Stimulated activated memory B cell treated with anti-CD40 and anti-IgM and Interleukin-4, amounts not matched to agents 10 μg/mL and 1 μg/mL and 100 μg/mL, for 72 hours (primary cell): ENCODE results near the gene RAB11FIP4.

Experiments used
- ATAC-seq: fragments of 150-1000 bp; cut with Tn5 transposase; 2 replicates; pipeline ENCODE4 v1.10.0; 2021
- H3K27ac Mint-ChIP-seq: one replicate; pipeline ENCODE4 v1.8.0; 2022; ENCODE audit warnings: mild to moderate bottlenecking, mixed read lengths
- H3K27me3 Mint-ChIP-seq: one replicate; pipeline ENCODE4 v1.8.0; 2022; ENCODE audit warnings: mixed read lengths
- H3K36me3 Mint-ChIP-seq: one replicate; pipeline ENCODE4 v1.8.0; 2022; ENCODE audit warnings: mixed read lengths
- H3K4me1 Mint-ChIP-seq: one replicate; pipeline ENCODE4 v1.8.0; 2022; ENCODE audit warnings: mixed read lengths
- H3K4me3 Mint-ChIP-seq: one replicate; pipeline ENCODE4 v1.8.0; 2022; ENCODE audit warnings: mild to moderate bottlenecking, moderate library complexity, mixed read lengths
- H3K9me3 Mint-ChIP-seq: one replicate; pipeline ENCODE4 v1.8.0; 2022; ENCODE audit warnings: mixed read lengths

The RAB11FIP4 gene

DNA sequence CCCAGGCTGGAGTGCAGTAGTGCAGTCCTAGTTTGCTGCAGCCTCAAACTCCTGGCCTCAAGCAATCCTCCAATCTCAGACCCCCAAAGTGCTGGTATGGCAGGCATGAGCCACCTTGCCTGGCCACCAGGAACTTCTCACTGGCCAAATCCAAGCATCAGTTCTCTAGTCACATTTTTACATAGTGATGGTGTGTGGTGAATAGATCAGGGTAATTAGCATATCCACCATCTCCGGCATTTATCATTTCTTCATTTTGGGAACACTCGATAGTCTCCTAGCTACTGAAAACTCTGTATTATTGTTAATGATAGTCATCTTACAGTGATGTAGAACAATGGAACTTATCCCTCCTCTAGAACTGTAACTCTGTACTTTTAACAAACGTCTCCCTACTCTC lies 58.3 kb downstream of the RAB11FIP4 start:
- Mint-ChIP-seq H3K36me3 (no peaks in the 10 kb centered on the region), H3K27me3 (peaks cover 23% of the 10 kb centered on the region), H3K9me3 (no peaks in the 10 kb centered on the region), H3K4me3 (no peak overlapping the region), H3K4me1 (peaks cover 31% of the 10 kb centered on the region), H3K27ac (no peak overlapping the region)
- no peak for ATAC-seq

DNA sequence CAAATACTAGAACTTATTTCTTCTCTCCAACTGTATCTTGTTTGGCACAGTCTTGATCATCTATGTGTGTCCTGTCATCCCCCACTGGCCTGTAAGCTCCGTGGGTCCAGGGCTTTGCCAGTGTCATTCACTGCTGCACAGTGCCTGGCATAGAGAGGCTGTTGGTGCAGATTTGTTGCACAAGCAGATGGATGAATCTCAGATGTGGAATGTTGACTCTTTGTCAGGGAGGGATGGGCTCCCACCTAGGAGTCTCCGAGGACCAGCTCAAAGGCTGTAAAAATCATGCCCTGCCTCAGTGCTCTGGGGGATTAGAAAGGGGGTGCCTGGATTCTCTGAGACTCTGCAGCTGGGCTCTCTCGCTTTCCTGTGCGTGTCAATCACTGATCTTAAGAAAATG lies 60.6 kb downstream of the RAB11FIP4 start:
- Mint-ChIP-seq H3K9me3 (no peaks in the 10 kb centered on the region), H3K27ac (no peak overlapping the region), H3K4me3 (no peak overlapping the region), H3K27me3 (peaks cover 23% of the 10 kb centered on the region), H3K4me1 (peaks cover 31% of the 10 kb centered on the region), H3K36me3 (no peaks in the 10 kb centered on the region)
- no peak for ATAC-seq

DNA sequence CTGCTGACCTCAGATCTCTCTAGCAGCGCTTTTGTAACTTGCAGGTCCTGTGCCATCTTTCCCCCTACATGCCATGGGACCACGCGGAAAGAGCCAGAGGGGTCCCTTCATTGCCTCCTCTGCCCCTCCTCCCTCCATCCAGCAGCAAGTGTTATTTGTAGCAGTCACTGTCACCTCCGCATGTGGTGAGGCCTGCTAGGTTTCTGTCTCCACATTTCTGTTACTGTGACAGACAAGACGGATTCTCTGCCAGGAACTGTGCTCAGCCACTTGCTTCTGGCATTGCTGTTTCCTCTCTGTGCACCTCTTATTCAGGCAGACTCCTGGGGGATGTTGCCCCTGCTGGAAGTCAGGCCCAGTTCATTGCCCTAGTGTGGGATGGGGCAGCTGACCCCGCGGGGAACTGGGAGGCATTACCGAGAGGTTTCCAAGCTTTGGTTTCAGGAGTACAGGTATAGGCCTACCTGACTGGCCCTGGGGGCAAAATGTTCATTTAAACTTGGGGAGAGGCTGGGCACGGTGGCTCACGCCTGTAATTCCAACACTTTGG lies 61.2 kb downstream of the RAB11FIP4 start:
- H3K9me3 Mint-ChIP-seq = no peaks in the 10 kb centered on the region
- H3K27ac Mint-ChIP-seq = no peak overlapping the region
- H3K4me1 Mint-ChIP-seq = peaks cover 31% of the 10 kb centered on the region
- no peaks in the 10 kb centered on the region for H3K36me3 Mint-ChIP-seq
- H3K27me3 Mint-ChIP-seq = peaks cover 23% of the 10 kb centered on the region
- ATAC-seq = no peak
- H3K4me3 Mint-ChIP-seq = no peak overlapping the region

DNA sequence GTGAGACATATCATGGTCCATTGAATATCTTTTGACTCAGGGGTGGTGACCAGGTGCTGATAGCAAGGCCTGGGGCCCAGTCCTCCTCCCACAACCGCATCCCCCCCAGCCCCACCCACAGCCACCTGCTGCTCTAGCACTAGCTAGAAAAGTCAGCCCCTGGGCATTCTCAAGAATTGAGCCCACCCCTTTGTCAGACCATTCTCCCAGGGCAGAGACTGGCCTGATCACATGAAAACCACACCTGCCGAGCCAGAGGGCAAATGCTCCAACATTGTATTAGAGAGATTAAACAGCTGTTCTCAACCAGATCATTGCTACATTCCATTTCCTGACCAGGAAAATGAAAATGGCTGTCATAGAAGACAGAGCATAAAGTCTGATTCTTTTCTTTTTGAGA lies 62.4 kb downstream of the RAB11FIP4 start:
- H3K9me3 Mint-ChIP-seq = no peaks in the 10 kb centered on the region
- H3K4me1 Mint-ChIP-seq = peaks cover 30% of the 10 kb centered on the region
- no peak for ATAC-seq
- H3K27me3 Mint-ChIP-seq = peaks cover 21% of the 10 kb centered on the region
- no peak overlapping the region for H3K27ac Mint-ChIP-seq
- H3K36me3 Mint-ChIP-seq = no peaks in the 10 kb centered on the region
- no peak overlapping the region for H3K4me3 Mint-ChIP-seq

DNA sequence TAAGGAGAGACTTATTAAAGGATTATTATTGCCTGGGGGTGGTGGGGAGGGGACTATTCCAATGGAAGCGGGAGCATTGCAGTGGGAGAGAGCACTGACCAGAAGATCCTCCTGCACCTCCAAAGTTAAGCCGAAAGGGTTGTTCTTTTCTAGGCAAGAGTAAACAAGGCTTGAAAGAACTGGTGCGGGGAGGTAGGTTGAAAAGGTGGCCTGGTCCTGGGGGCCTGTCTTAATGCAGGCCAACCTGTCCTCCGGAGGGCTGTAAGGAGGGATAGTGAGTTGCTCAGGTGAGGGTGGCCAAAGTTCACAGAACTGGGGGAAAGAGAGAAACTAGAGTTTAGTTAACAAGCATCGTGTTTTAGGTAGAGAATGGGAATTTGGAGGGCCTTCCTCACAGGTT lies 65.3 kb downstream of the RAB11FIP4 start:
- Mint-ChIP-seq H3K27ac (no peak overlapping the region), H3K4me1 (peaks cover 10% of the 10 kb centered on the region), H3K27me3 (peaks cover 9% of the 10 kb centered on the region), H3K9me3 (no peaks in the 10 kb centered on the region), H3K36me3 (no peaks in the 10 kb centered on the region), H3K4me3 (no peak overlapping the region)
- ATAC-seq = no peak

DNA sequence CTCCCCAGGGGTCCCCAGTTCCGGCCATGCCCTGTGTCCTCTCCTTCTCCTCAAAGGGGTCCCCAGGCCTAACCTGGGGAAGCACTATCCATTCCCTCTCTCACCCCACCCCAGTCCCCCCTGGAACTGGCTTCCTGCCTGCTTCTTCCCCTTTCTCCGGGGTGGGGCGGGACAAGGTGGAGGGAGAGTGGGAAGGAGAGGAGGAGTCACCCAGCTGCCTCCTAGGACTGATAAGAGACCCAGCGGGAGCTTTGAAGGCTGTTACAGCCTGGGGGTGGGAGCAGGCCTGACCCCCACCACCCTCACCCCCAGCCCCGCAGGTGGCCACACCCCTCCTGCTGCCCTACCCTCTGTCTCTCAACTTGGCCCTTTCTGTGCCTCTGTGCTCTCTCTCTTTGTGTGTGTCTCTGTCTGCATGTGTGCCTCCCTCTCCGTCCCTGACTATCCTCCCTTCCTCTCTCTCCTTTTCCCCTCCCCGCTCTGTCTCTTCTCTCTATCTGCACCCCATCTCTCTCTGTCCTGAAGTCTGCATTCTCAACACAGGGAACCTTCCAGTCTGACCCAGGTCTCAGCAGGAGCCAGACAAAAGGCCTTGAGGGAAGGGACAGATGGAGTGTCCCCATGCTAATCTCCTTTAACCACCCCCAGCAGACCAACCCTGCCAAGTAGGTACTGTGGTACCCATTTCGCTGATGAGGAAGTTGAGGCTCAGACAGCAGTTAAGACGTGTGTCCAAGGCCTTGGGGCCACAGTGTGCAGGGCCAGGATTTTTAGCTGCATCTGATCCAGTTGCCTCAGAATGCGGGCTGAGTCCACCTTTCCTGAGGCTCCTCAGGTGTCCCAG lies 66.1 kb downstream of the RAB11FIP4 start:
- H3K36me3 Mint-ChIP-seq = no peaks in the 10 kb centered on the region

DNA sequence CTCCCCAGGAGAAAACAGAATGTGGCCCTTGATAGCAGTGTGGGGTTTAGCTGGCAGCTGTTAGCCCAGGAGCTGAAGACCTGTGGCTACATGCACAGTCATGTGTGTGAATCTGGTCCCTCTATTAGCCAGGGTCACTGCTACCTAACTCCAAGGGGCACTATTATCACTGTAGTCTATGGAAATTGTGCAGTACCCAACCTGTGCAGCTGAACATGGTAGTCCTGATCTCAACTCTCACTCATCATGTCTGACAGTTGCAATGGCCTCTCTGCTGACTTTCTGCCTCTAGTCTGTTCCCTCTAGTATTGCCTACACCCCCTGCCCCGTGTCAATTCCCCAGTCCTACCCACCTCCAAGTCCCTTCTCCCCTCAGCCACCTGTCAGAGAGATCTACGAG lies 67.4 kb downstream of the RAB11FIP4 start:
- ATAC-seq = no peak
- no peak overlapping the region for H3K4me3 Mint-ChIP-seq
- H3K36me3 Mint-ChIP-seq = no peaks in the 10 kb centered on the region
- no peaks in the 10 kb centered on the region for H3K9me3 Mint-ChIP-seq
- no peaks in the 10 kb centered on the region for H3K4me1 Mint-ChIP-seq
- peaks cover 9% of the 10 kb centered on the region for H3K27me3 Mint-ChIP-seq
- no peak overlapping the region for H3K27ac Mint-ChIP-seq

More for the DNA sequence above, 66.1 kb downstream of the RAB11FIP4 start:
- H3K9me3 Mint-ChIP-seq = no peaks in the 10 kb centered on the region
- H3K4me1 Mint-ChIP-seq = peaks cover 2% of the 10 kb centered on the region
- no peak overlapping the region for H3K4me3 Mint-ChIP-seq
- no peak overlapping the region for H3K27ac Mint-ChIP-seq
- no peak for ATAC-seq
- peaks cover 9% of the 10 kb centered on the region for H3K27me3 Mint-ChIP-seq

DNA sequence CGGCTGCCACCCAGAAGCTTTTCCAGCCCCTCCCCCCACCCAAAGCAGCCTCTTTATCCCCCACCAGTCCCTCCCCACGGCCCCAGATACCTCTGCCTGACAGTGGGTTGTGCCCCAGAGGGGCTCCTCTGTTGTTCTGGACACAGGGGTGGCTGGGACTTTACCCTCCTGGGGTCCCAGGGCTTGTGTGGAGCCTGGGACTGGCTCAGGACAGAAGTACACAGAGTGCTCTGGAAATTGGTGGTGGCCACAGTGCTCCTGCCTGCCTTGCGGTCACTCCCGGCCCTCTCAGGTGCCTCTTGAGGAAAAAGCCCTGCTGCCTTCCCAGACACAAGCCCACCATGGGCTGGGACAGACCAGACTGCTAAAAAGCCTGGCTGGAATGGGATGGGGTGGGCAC lies 68.2 kb downstream of the RAB11FIP4 start:
- no peaks in the 10 kb centered on the region for H3K4me1 Mint-ChIP-seq
- ATAC-seq = no peak
- H3K27ac Mint-ChIP-seq = no peak overlapping the region
- no peak overlapping the region for H3K4me3 Mint-ChIP-seq
- no peaks in the 10 kb centered on the region for H3K9me3 Mint-ChIP-seq
- H3K27me3 Mint-ChIP-seq = peaks cover 9% of the 10 kb centered on the region
- H3K36me3 Mint-ChIP-seq = no peaks in the 10 kb centered on the region

DNA sequence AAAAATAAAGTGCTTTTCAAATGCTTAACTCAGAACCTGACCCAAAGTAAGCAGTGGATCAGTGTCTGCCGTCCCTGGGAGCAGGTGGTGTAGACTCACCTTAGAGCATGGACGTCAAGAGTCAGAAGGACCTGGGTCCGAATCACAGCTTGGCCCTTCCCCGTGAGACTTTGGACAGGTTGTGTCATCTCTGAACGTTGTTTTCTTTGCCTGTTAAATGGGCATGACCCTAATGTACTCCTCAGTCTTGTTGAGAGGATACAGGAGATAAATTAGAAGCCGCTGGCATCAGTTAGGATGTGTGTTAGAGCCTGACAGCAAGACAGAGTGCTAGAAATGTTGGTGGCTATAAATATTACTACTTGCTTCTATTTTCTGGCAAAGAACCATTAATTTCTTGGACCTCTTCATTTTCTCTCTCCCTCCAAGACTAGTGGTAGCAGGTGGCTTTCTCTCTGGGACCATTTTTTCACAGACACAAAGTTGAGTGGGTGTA lies 68.8 kb downstream of the RAB11FIP4 start:
- ATAC-seq = no peak
- H3K4me1 Mint-ChIP-seq = no peaks in the 10 kb centered on the region
- H3K27ac Mint-ChIP-seq = no peak overlapping the region
- no peak overlapping the region for H3K4me3 Mint-ChIP-seq
- H3K27me3 Mint-ChIP-seq = peaks cover 9% of the 10 kb centered on the region
- no peaks in the 10 kb centered on the region for H3K36me3 Mint-ChIP-seq
- no peaks in the 10 kb centered on the region for H3K9me3 Mint-ChIP-seq

DNA sequence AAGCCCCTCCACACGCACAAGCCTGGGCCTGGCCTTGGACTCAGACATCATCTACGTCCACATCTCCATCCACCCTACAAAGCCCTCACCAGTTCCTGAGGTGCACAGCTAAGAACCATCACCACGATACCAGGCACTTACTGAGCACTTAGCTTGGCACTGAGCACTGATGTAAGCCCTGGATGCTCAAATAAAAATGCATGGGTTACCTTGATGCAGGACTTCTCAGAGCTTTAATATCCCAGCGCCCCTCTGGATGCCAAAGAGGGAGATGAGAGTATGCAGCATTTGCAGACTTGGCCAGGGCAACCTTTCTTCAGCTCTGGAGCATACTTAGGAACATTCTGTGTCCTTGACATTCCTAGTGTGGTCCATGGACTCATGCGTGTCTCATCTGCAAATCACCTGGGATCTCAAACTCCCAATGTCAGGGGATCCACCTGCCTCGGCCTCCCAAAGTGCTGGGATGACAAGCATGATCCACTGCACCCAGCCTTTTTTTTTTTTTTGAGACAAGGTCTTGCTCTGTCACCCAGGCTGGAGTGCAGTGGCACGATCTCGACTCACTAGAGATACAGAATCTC lies 69.8 kb downstream of the RAB11FIP4 start:
- no peaks in the 10 kb centered on the region for H3K9me3 Mint-ChIP-seq
- no peak for ATAC-seq
- no peak overlapping the region for H3K27ac Mint-ChIP-seq
- peaks cover 9% of the 10 kb centered on the region for H3K27me3 Mint-ChIP-seq
- H3K36me3 Mint-ChIP-seq = no peaks in the 10 kb centered on the region
- H3K4me3 Mint-ChIP-seq = no peak overlapping the region
- no peaks in the 10 kb centered on the region for H3K4me1 Mint-ChIP-seq

DNA sequence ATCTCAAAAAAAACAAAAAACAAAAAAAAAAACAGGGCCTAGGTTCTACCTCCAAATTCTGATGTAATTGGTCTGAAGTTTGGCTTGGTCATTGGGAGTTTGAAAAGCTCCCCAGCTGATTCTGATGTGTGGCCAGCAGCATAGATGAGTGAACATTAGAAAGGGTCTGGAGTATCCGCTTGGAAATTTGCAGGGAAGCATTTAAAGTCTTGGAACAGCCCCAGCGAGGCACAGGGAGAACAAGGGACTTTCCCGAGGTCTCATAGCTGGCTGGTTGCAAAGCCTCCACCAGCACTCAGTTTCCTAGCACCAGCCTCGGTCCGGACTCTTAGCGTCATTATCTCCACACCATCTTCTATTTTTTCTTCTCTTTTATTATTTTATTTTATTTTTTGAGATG lies 70.8 kb downstream of the RAB11FIP4 start:
- H3K4me3 Mint-ChIP-seq = no peak overlapping the region
- H3K27ac Mint-ChIP-seq = no peak overlapping the region
- no peaks in the 10 kb centered on the region for H3K9me3 Mint-ChIP-seq
- H3K4me1 Mint-ChIP-seq = no peaks in the 10 kb centered on the region
- ATAC-seq = no peak
- H3K36me3 Mint-ChIP-seq = no peaks in the 10 kb centered on the region
- H3K27me3 Mint-ChIP-seq = peaks cover 9% of the 10 kb centered on the region

DNA sequence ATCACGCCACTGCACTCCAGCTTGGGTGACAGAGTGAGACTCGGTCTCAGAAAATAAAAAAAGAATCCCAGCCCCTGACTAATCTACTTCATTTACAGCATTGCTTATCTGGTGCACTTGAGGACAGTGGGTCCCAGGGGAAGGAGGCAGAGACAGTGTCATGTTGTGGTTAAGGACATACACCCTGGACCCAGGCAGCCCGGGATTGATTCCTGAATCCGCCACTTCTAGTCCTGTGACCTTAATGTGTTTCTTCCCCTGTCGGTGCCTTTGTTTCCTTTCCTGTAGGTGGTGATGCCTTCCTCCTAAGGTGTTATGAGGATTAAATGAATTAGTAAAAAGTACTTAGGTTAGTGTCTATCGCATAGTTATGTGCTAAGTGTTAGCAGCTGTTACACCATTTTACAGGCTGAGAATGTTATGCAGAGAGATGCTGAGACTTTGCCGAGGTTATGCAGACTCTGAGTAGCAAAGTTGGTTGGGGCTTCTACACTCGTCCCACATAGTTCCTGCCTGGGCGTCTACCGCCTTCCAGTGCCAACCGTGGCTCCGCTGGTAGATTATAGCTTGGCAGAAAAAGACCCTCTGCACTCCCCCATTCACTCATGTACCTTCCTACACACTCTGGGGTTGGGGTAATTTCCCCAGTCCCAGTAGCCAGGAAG lies 74.8 kb downstream of the RAB11FIP4 start:
- ATAC-seq = no peak
- Mint-ChIP-seq H3K36me3 (no peaks in the 10 kb centered on the region), H3K4me3 (no peak overlapping the region), H3K9me3 (no peaks in the 10 kb centered on the region), H3K27me3 (peaks cover under 1% of the 10 kb centered on the region), H3K4me1 (peaks cover 8% of the 10 kb centered on the region), H3K27ac (no peak overlapping the region)

DNA sequence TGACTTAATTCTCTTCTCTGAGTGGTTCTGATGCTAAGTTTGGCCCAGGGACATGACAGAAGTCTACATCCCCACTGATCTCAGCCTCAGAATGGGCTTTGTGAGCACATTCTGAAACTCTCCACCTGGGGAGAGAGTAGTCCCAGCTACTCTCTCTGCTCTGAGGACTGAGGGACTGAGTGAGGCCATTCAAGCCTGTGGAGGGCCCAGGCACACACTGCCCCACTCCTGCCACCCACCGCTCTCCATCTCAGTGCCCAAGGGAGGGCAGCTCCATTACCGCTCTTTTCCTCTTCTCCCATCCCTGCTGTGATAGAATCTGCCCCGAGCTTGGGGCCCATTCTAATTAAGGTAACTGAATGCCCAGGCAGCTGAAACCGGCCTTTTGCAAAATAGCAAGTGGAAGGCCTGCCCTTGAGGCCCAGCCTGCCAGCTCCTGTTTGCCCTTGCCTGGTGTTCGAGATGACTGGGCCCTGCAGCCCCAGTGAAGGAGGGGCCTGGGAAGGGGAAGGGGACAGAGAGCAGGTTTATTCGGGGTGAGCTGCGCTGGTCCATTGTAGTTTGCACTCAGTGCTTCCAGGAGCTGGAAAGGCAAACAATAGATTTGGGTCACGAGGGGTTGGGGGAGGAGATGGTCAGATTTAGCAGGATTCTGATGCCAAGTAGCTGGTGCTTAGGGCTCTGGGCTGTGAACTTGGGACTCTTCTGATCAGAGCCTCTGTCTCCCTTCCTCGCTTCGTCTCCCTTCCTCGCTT lies 76.2 kb downstream of the RAB11FIP4 start:
- Mint-ChIP-seq H3K4me3 (no peak overlapping the region), H3K4me1 (peaks cover 8% of the 10 kb centered on the region), H3K9me3 (no peaks in the 10 kb centered on the region), H3K27me3 (peaks cover 7% of the 10 kb centered on the region), H3K36me3 (no peaks in the 10 kb centered on the region), H3K27ac (no peak overlapping the region)
- no peak for ATAC-seq

DNA sequence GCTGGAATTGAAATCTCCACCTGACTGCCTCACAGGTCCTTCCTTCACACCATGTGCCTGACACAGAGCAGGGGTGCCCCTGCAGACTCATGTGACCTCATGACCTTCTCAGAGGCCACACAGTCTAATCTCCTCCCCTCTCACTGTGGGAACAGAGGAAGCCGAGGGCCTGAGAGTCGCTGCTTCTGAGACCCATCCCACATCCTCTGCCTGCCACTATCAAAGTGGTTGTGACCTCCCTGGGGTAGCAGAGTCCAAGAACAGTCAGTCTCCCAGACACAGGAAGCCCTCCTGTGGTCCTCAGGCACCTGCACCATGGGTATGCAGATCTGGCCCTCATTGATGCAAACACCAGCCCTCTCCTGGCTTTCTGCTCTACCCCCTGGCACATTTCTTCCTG lies 78.5 kb downstream of the RAB11FIP4 start:
- no peak overlapping the region for H3K4me3 Mint-ChIP-seq
- no peak for ATAC-seq
- no peaks in the 10 kb centered on the region for H3K36me3 Mint-ChIP-seq
- no peaks in the 10 kb centered on the region for H3K9me3 Mint-ChIP-seq
- H3K4me1 Mint-ChIP-seq = peaks cover 8% of the 10 kb centered on the region
- H3K27me3 Mint-ChIP-seq = peaks cover 14% of the 10 kb centered on the region
- H3K27ac Mint-ChIP-seq = no peak overlapping the region

DNA sequence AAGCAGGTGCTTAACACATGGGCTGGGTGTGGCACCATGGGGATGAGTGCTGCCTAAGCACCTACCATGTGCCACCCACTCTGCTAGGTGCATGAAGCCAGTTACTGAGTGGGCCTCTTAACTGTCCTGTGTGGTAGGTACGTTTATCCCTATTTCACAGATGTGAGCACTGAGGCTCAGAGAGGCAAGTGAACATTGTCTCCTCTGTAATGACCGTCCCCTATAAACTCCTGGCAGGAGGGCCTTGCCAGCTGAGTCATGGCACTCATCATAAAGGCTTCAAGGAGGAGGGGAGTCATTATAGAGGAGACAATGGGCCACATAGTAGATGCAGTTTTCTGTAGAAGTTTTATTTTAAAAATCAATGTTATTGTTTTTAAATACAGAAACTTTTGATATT lies 79.1 kb downstream of the RAB11FIP4 start:
- H3K27me3 Mint-ChIP-seq = peaks cover 14% of the 10 kb centered on the region
- no peak overlapping the region for H3K27ac Mint-ChIP-seq
- no peak overlapping the region for H3K4me3 Mint-ChIP-seq
- no peaks in the 10 kb centered on the region for H3K36me3 Mint-ChIP-seq
- ATAC-seq = no peak
- H3K9me3 Mint-ChIP-seq = no peaks in the 10 kb centered on the region
- H3K4me1 Mint-ChIP-seq = peaks cover 8% of the 10 kb centered on the region
